Activated CD8-positive, alpha-beta memory T cell treated with anti-CD3 and anti-CD28 coated beads for 4 hours (primary cell): Measurements from ENCODE around the gene CEP112.

Source experiments
- DNase-seq, 2 donors: peaks; one replicate each; pipeline ENCODE4 v3.0.0-alpha.2; 2020; ENCODE audit warnings: low read depth in 2 of 2

Gene CEP112

DNA sequence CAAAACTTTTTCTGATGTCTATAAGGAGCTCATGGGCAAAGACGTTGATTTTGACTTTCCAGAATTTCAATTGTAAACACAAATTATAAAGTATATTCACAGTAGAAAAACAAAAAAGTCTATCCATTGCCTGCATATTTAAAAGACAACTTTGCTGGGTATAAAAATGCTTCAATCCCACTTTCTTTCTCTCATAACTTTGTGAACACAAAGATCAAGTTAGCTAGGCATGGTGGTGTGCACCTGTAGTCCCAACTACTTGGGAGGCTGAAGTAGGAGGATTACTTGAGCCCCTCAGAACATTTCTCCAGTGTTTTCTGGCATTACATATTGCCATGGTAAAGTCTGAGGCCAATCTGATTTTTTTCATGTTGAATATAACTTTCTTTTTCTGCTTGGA lies 547.4 kb downstream of the CEP112 start:
- DNase-seq: no peak

DNA sequence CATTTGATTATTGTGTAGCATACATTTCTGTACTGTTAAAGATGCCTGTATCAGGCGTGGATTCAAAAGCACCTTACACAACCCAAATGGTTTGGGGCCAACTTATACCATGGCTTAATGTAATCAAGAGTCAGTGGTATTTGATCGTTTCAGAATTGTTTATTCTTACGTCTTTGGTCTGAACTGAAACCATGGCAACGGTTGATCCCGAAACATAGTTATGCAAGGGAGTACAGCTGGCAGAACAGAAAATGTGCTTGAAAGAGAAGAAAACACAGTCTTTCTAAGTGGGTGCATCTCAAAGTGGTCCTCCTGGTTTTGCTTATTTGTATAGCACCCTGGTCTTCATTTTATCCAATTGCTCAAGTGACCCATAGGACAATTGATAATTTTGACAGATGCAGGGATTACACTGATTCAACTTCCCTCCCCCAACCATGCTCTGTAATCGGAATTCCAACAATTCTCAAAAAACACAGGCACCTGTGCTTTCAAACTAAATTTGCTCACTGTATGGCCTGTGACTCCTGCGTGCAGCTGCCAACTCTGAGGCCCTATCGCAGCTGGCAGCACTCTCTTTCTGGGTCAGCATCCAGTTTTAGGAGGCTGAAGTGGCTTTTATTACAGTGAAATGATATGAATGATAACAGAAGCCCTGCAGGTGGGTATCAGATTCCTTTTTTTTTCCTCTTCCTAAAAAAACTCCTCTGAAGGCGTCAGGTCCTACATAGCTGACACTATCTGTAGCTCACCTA lies 553.5 kb downstream of the CEP112 start:
- DNase-seq: no peak

DNA sequence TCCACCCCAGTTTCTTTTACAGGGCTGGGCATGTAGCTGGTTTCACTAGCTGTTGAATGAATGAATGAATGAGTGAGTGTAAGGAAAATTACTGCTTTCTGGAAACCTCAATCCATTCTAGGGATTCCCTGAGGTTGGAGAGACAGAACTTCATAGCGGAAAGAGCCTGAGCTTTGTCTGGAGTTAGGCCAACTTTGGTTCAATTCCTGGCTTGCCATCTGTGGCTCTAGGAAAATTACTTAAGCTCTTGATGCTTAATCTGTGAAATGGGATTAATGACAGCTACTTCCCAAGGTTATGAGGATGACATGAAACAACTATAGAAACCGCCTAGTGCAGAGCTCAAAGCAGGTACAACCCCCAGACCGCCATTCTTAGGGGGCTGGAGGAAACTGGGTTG lies 554.1 kb downstream of the CEP112 start:
- DNase-seq: no peak

DNA sequence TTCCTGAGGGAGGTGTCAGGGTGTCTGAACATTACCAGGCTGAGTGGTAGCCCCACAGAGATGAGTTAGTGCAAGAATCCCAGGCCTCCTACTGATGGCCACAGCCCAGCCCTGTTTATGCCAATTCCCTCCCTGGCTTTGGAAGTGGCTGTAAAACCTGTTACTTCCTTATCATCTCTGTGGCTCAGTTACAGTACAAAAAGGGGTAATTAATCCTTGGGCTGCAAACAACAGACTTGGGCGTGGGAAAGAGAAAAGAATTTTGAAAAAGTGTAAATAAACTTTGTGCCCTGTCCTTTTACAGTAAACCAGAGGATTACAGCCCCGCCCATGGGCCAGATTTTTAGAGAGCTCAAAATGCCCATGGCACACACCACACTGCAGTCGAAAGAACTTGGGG lies 557.4 kb downstream of the CEP112 start:
- DNase-seq: no peak

DNA sequence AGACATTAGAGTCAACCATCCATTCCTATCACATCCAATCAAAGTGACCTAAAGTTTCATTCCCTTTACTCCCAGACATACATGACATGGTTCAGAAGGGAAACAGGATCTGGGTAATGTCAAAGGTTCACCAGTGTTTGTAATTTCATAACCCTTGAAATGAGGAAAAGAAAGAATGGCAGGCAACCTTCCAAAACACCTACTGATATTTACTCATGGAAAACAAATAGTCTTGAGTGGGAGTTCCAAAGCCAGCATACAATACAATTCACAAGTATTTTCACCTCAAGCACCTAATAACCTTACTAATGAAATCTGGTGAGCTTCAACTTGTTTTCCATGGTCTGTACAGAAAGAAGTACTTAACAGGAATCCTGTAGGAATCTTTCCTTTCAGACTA lies 557.9 kb downstream of the CEP112 start:
- DNase-seq: no peak

DNA sequence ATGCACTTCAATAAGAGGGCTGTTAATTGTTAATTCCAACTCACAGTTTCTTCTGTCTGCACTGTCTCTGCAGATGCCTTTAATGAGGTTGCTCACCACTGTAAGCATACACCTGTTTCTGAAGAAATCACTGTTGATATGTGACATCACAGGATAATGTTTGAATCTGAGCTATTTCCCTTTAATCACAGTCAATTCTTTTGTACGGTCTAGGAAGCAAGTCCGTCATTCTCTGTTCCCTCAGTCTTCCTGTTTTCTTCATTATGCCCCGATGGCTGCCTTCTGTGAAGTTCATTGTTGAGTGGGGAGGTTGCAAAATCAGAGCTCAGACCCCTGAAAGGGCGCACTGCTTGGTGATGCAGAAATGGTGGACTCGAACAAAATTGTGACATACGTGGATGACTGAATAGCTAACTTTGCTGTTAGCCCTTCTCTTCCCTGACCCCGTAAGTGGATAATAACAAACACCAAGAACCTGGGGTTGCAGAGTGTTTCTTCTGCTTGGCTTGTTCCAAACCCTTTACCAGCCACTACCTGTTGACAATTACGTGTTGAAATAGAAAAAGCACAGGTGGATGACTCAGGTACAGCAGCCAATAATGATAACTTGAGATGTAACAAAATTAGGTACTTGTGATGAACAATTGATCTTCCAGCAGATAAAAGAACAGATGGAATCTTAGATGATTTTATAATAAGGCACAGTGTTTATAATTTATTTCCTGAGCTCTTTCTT lies 558.6 kb downstream of the CEP112 start:
- DNase-seq: no peak

DNA sequence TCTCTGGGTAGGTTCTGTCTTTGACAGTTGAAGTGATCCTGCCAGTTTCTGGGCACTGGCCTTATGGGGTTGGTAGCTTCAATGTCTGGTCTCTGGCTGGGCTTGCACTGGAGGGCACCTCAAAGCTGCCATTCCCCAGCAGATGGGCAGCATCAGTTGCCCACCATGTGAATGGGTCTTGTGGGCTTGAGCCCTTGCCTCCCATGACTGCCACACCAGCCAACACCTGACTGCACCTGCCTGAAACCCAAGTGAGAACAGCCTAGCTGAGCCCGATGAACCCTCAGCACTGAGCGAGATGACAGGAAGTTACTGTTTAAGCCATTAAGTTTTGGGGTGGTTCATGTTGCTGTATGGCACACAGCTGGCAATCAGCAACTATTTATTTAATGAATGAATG lies 561.4 kb downstream of the CEP112 start:
- DNase-seq: no peak

DNA sequence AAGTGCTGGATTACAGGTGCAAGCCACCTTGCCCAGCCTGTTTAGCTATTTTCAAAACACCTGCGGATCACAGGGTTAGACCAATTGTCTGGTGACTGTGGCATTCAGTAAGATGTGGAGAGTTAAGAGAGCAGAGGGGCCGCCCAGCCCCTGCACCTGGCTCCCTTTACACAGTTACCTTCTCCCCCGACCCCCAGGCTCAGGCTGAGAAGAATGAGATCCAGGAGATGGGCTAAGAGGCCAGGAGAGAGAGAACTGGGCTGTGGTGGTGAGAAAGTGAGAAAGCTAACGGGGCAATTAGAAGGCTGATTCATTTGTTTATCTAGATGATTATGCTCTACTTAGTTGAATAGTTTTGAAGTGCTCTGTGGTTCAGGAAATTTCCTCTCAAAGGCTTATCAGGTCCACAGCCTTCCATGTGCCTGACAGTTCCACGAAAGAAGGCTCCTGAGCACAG lies 562.7 kb downstream of the CEP112 start:
- no peak for DNase-seq

DNA sequence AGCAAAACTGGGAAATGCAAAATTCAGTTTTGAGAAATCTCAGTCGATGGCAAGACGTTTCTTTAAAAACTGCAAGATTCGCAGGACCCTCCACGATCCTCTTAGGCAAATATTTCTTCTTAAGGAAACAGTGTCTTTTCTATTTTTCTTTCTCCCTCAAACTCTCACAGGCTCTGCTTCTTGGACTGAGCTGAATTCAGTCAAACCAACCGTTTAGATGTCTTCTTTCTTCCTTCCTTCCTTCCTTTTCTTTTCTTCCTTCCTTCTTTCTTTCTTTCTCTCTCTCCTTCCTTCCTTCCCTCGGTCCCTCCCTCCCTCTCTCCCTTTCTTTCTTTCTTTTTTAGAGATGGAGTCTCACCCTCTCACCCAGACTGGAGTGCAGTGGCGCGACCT lies 563.3 kb downstream of the CEP112 start:
- no peak for DNase-seq

DNA sequence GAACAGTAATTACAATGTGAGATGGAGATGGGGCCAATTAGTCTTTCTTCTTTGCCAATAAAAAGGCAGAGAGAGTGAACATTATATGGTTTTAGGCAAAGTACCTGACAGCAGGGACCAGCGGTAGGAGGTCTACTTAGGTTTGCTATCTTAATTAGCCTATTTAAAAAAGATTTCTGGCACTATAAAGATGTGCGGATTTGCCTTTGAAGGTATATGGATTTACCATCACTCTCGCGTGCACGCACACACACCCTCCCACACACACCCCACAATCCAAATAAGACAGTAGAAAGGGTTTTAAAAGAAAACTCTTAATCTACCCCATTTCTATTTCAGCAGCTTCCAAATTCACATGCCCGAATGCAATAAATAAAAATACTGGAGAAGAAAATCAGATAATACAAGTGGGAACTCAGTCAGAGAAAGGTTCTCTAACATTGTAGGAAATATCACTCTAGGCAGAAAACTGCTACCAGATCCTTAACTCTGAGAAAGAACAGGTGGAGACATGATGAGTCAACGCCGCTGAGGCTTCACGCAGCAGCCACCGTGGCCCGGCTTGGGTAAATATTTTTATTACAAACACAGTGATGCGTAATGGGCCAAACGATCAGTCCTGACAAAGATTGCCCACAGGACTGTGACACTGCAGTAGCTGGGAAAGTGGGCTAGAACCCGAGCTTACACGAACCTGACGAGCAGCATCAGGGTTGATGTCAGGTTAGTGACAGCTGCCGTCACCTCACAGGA lies 563.9 kb downstream of the CEP112 start:
- DNase-seq: no peak

DNA sequence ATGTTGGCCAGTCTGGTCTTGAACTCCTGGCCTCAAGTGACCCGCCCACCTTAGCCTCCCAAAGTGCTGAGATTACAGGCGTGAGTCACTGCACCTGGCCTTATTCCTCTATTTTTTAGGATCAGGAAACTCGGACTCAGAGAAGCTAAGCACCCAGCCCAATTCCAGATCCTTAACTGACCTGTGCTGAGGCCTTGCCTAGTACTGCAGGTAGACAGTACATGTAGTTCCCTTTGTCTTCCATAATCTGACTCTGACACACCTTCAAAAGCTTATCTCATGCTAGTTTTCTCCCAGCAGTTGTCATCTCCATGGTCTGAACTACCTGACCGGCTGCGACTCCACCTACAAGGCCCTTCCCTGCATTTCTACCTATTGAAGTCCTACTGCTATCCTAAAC lies 564.8 kb downstream of the CEP112 start:
- no peak for DNase-seq

DNA sequence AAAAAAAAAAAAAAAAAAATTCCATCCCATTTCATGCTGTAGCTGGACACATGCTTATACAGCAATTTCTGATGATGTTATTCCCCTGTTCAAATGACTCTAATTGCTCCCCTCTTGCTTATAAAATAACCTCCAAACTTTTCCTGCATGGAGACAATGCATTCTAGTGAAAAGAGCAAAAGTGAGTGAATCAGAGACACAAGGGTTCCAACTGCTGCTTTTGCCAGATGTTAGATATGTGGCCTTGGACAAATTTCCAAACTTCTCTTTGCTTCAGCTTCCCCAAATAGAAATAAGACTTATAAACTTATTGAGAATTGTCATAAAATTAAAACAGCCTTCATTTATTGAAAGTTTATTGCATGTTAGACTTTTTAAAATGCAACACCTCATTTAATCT lies 565.5 kb downstream of the CEP112 start:
- DNase-seq: no peak

DNA sequence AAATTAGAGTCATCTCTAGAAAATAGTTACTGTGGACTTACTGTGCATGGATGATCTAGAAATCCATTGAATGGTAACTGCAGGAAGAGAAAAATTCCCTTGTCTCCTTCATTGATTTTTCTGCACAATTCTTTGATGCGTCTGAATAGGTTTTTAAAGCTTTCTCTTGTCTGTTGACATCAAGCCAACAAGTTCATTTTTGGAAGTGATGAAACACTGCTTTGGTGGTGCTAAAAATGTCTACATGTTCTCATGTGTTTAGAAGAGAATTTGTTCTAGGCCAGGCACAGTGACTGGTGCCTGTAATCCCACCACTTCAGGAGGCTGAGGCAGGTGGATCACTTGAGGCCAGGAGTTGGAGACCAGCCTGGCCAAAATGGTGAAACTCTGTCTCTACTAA lies 573.4 kb downstream of the CEP112 start:
- no peak for DNase-seq

DNA sequence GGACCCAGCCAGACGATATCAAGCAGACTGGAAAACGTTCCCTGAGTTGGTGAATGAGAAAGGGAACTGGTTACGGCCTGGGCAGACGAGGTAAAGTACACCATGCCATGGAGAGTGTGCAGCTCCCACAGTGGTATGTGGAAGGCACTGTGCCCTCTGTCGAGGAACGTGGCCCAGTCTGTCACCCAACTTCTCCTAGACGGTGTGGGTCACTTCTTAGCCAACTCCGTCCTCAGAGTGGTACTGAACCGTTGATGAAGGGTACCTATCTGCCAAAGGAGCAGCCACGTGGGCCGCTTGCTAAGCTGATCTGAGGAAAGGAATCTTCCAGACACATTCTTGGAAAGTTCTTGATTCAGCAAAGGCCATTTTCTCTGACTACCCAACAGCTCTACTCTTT lies 574.4 kb downstream of the CEP112 start:
- no peak for DNase-seq

DNA sequence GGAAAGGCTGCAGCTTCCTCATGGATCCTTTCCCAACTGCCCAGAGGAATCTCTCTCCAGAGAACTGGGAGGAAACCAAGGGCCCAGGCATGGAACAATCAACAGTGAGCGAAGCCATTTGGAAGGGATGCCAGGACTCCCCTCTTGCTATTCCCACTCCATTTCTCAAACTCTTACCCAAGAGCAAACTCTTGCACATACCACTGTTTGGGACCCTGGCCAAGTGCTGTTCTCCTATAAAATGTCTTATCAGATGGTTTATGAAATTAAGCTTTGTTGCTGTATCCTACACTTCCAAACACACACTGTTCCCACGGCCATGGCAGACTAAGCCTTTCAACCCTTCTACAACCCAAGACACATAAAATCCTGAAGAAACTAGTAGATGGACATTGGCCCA lies 582.2 kb downstream of the CEP112 start:
- no peak for DNase-seq

DNA sequence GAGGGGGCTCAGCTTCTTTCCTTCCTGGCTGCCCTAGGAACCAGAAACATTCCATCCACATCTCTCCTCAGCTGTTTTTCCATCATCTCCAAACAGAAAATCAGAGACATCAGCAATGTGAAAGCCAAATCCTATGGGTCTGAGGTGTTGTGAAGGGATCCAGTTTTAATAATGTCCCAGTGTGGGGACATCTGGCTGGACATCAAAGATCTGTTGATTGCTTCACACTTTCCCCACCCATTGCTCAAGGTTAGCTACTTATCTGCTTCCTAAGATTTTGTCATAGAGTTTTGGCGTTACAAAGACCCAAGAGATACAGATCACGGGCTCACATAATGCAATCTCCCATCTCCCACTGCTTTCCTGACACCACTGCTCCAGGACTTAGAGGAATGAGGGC lies 582.6 kb downstream of the CEP112 start:
- DNase-seq: no peak

DNA sequence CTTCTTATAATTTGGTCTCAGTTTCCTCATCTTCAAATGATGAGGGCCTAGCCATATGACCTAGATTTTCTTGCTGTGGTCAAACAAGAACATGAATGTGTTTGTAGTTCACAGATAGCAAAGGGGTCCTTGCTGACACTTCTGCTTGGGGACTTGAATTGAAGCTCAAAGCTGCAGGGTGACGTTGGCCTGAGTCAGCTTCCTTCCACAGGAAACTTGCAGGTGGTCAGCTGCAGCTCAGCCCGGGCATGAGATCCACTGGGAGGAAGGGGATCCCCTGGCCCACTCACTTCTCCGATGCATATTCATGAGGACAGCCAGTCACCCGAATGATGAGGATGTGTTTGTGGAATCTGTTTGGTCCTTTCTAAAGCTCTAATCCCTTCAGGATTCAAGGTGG lies 587.9 kb downstream of the CEP112 start:
- DNase-seq: no peak

DNA sequence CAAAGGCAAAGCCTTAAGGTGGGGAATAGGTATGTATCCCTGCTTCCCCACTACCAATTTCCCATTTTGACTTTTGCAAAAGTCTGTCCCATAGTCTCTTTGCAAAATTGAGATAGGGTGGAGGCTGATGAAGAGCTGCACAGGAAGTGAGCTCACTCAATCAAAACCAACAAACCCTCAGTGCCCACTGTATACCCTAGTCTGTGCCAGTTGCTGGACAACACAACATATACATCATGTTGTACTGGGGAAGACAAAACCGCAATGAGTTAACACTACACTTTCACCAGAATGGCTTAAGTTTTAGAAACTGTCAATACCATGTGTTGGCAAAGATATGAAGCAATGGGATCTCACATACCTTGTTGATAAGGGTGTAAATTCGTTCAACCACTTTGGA lies 590.1 kb downstream of the CEP112 start:
- DNase-seq: no peak

DNA sequence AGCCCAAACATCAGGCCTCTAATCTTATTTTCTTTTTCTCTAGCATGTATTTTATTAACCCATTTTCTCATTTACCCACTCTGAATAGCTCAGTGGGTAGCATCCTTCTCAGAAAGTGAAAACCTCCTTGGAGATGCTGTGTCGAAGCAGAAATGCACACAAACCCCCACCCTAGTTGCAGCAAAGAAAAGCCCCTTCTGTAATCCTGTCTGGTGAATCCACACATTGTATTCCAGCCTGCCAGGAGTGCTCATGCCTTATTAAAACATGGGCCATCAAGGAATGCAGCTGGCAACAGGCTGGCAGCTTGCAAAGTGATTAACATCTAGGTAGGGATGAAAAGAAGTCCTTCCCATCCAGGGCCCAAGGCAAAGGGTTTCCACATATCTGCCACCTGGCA lies 590.8 kb downstream of the CEP112 start:
- no peak for DNase-seq

DNA sequence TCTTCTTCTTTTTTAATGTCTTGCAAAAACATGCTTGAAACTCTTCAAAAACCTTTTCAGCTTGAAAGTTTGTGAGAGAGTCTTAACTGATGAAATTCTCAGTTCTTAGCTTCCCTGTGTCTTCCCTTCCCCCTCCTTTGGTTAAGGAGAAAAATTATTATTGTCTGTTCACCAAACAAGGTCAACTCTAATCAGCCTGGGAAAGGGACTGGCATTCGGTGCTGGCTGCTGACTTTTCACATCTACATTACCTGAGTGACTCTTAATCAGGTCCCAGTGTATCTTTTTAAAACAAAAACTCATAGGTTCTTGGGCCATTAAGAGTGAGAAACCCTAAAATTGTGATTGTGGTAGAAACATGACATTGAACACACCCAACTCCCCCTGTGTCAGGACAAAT lies 591.4 kb downstream of the CEP112 start:
- DNase-seq: no peak

DNA sequence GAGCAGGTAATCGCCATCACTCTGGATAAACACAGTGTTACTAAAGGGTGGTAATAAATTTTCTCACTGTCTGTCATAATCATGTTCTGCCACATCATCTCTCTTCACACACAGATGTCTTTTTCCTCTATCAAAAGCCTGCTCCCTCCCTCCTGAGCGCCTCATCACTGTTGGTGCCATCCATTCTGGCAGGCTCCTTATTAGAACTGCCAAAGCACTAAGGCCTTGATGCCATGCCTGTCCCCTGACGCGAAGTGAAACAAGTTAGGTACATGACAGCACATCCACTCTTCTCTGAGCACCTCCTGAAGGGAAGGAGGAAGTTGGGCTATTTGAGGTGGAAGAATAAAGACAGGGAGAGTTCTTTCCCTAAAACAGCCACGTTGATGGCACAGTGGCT lies 592.3 kb downstream of the CEP112 start:
- no peak for DNase-seq

DNA sequence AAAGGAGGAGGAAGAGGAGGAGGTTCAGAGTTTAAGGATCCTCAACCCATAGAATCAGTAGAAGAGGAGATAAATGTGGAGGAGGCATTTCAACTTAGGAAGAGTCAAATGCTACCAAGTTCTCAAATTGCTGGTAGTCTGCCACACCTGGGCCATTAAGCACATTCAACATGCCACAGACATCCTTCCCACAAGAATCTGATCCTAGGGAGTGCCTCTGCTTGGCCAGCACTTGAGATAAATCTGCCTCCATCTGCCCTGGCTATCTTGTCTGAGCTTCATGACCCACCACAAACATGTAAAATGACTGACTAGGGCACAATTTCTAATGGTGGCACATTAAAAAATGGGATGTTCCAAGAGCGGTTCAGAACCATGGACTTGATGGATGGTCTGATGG lies 593.2 kb downstream of the CEP112 start:
- DNase-seq: no peak
